IgD-negative memory B cell (primary cell): Measurements from ENCODE around the gene BLOC1S1. TPM values are rescaled to one million over a fixed set of nuclear protein-coding genes. Genes with fewer than 3 reads are reported as not detected.

Experiments
- H3K27ac Mint-ChIP-seq, 3 donors: one replicate each; pipeline ENCODE4 v1.8.0; 2020 to 2022; ENCODE audit warnings: mild to moderate bottlenecking in 3 of 3, mixed read lengths in 3 of 3, moderate library complexity in 1 of 3
- H3K27me3 Mint-ChIP-seq: one replicate; pipeline ENCODE4 v1.8.0; 2021; ENCODE audit warnings: mixed read lengths
- H3K36me3 Mint-ChIP-seq: one replicate; pipeline ENCODE4 v1.8.0; 2020; ENCODE audit warnings: mild to moderate bottlenecking, mixed read lengths
- H3K4me1 Mint-ChIP-seq, 3 donors: one replicate each; pipeline ENCODE4 v1.8.0; 2020 to 2022; ENCODE audit warnings: mixed read lengths in 3 of 3, mild to moderate bottlenecking in 1 of 3
- H3K4me3 Mint-ChIP-seq, 4 donors: one replicate each; pipeline ENCODE4 v1.8.0; 2020 to 2022; ENCODE audit warnings: mild to moderate bottlenecking in 4 of 4, mixed read lengths in 4 of 4, moderate library complexity in 3 of 4
- H3K9me3 Mint-ChIP-seq, 3 donors: one replicate each; pipeline ENCODE4 v1.8.0; 2020 to 2021; ENCODE audit warnings: mixed read lengths in 3 of 3, mild to moderate bottlenecking in 1 of 3
- polyA plus RNA-seq: library from polyadenylated mRNA; unstranded; fragments of 300-500 nt; fragmentation: Illumina TruSeq; gene quantifications from one replicate; pipeline ENCODE4 v1.2.3, GENCODE V29; 2021

Gene BLOC1S1
- polyA plus RNA-seq, 1 donor from 2014 or later, result 174 TPM

DNA sequence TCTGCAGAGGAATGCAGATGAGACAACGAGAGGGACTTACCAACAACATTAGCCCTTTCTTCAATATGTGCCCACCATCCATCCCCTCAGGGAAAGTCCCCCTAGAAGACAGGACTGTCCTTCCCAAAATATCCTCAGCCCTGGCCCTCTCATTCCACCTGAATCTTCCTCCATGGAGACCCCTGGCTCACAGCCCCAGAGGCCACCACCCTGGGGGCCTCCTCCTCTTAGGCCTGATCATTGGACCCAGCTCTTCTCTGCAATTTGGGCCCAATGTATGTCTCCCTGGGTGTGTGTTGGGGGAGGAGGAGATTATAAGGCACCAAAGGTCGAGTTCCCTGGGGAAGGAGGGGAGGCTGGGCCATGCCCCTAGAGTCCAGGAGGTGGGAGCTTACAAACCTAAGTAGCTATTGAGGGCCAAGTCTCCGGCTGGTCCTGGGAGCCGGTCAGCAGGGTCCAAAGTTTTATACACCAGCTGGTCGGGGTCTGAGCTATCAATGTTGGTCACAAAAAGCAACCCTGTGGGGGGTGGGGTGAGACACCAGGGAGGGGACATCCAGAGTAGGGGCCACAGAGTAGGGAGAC is 16.3 kb upstream of the BLOC1S1 start:
- Mint-ChIP-seq H3K4me3 (no peak overlapping the region), H3K9me3 (no peaks in the 10 kb centered on the region), H3K27me3 (peaks cover 2% of the 10 kb centered on the region), H3K4me1 (no peaks in the 10 kb centered on the region), H3K27ac (no peak overlapping the region), H3K36me3 (no peaks in the 10 kb centered on the region)

DNA sequence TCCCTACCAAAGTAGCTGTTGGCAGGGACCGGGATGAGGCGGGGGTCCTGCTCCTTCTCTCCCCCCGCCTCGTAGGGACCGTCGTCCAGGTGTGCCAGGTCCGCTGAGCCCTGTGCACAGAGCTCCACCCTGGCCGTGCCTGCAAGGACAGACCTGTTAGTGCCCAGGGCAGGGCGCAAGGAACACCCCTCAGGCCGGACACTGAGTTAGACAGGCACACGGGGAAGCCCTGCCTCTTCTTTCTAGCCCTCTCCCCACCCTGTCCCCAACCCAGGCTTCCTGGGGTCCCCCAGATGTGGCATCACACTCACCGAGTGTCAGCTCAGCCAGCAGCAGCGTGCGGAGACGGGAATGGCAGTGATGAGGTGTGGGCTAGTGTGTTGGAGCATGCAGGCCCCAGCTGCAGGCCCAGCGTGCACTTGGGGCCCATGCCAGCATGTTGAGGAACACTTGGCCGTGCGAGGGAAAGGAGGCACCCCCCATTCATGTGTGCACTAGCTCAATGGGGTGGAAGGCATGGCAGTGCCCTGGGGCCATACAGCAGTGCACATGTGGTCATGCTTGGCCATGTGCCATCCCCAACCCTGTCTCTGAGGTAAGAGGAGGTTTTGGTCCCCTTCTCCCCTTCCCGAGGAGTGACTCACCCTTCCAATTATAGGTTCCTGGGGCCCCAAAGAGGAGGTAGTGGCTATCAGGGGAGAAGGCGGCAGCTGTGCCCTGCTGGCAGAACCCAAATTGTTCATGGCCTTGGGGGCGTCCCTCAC is 15.4 kb upstream of the BLOC1S1 start:
- Mint-ChIP-seq H3K9me3 (no peaks in the 10 kb centered on the region), H3K4me1 (no peaks in the 10 kb centered on the region), H3K4me3 (no peak overlapping the region), H3K27me3 (peaks cover 2% of the 10 kb centered on the region), H3K36me3 (no peaks in the 10 kb centered on the region), H3K27ac (no peak overlapping the region)

DNA sequence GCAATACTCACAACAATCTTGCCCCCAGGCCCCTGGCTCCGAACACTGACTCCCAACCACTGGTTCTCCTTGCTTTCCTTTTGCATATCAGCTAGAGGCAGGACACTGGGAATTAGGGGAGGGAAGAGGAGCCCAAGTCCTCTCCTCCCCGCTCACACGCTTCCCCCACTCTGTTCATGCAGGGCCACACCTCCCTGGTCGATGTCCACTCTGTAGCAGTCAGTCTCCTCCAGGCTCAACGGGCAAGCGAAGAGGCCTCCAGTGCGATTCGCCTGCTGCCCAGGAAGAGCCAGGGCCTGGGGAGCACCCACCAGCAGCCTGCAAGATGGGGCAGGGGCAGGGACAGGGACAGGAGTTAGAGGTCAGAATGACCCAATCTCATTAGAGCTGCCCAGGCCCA is 13.0 kb upstream of the BLOC1S1 start:
- Mint-ChIP-seq H3K9me3 (no peaks in the 10 kb centered on the region), H3K4me1 (peaks cover 0 to 4% (median 3%) of the 10 kb centered on the region in 3 donors), H3K4me3 (no peak overlapping the region)

DNA sequence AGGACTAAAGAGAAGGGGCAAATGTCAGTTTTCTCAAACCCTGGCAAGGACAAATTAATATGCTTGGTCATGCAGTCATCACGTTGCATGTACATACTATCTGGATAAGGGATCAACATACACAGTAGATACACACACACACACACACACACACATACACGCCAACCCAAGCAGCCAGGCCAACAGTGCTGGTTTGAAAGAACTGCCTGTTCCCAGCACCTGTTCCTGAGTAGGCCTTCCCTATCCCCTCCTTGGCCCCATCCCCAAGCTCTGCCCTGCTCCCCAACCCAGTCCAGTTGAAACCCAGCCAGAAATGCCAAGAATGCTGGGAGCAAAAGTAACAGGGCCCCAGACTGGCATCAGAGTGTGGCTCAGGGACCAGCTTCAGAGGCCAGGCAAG is 12.6 kb upstream of the BLOC1S1 start:
- Mint-ChIP-seq H3K9me3 (no peaks in the 10 kb centered on the region), H3K36me3 (no peaks in the 10 kb centered on the region), H3K27ac (no peak overlapping the region), H3K4me3 (peak overlapping the region in 1 of 4 donors; percentile 12), H3K27me3 (peaks cover 11% of the 10 kb centered on the region), H3K4me1 (peaks cover 0 to 7% (median 6%) of the 10 kb centered on the region in 3 donors)

More for the DNA sequence above, 13.0 kb upstream of the BLOC1S1 start:
- peaks cover 11% of the 10 kb centered on the region for H3K27me3 Mint-ChIP-seq
- no peaks in the 10 kb centered on the region for H3K36me3 Mint-ChIP-seq
- no peak overlapping the region for H3K27ac Mint-ChIP-seq

DNA sequence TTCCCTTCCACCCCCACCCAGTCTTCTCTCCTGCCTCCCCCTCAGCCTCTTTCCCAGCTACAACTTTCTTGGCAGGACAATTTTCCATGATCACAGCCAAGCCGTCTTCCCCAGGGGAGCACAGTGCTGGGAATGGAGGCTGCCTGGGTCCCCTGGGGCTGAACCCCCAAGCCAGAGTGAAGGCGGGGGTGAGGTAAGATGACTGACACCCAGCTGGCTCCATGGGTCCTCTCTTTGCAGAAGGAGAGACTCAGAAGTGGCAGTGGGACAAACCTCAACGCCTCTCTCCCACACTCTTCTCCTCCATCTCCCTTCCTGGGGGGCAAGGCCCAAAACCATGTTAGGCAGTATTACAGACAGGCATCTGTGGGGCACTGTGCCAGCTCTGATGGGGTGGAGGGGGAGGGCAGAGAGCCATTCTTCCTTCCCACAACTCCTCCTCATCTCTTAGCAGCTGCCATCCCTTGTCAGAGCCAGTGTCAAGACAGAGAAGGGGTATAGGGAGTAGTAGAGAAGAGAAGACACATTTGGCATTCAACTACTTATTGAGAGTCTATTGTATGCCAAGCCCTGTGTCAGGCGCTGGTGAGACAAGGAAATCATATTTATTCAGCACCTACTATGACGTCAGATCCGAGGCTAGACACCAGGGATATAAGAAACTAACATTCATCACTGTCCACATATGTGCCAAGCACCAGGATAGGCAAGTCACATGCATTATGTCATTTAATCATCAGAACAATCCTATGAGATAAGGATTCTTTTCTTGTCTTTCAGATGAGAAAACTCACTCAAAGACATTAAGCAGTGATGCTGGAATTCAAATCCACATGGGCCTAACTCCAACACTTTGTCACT is 11.7 kb upstream of the BLOC1S1 start:
- H3K27ac Mint-ChIP-seq, result no peak overlapping the region
- no peaks in the 10 kb centered on the region for H3K36me3 Mint-ChIP-seq
- no peaks in the 10 kb centered on the region for H3K9me3 Mint-ChIP-seq
- H3K4me3 Mint-ChIP-seq, result no peak overlapping the region
- peaks cover 0 to 16% (median 12%) of the 10 kb centered on the region in 3 donors for H3K4me1 Mint-ChIP-seq
- H3K27me3 Mint-ChIP-seq, result peaks cover 15% of the 10 kb centered on the region

DNA sequence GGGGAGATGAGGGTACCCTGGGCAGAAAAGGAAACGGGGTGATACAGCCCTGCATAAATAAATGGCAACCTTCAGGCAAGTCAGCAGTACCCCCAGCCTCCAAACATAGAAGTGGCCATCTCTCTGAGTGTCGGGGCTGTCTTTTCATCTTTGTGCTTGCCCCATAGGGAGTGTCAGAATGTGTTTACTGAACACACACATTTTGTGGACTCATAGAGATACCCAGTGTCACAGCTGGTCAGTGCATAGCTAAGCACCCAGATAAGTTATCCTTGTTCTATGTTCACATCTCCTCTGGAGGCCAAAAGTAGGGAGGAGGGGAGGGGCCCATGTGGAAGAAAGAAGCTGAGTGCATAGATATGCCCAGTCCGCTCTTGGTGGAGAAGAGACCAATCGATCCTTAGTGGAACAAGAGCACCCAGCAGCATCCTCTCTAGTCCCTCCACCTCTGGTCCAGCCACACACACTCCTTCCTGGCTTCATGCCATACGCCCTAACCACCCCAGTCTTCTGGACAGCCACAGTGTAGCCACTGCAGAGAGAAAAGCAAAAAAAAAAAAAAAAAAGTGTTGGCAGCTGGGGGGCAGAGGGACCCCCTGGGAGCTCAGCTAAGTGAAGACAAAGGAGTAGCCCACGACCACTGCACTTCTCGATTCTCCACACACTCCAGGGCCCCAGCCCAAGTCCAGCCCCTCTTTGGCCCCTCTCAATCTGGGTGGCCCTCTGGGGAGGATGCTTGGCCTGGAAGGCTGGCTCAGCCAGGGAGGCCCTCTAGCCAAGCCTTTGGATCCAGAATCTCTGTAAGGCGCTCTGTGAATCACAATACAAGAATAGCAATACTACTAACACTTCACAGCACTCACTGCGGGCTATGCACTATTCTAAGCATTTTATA is 10.8 kb upstream of the BLOC1S1 start:
- H3K4me1 Mint-ChIP-seq, result peaks cover 0 to 18% (median 12%) of the 10 kb centered on the region in 3 donors
- peak overlapping the region in 1 of 4 donors; percentile 43 for H3K4me3 Mint-ChIP-seq
- H3K27ac Mint-ChIP-seq, result no peak overlapping the region
- no peaks in the 10 kb centered on the region for H3K36me3 Mint-ChIP-seq
- peaks cover 13% of the 10 kb centered on the region for H3K27me3 Mint-ChIP-seq
- no peaks in the 10 kb centered on the region for H3K9me3 Mint-ChIP-seq

DNA sequence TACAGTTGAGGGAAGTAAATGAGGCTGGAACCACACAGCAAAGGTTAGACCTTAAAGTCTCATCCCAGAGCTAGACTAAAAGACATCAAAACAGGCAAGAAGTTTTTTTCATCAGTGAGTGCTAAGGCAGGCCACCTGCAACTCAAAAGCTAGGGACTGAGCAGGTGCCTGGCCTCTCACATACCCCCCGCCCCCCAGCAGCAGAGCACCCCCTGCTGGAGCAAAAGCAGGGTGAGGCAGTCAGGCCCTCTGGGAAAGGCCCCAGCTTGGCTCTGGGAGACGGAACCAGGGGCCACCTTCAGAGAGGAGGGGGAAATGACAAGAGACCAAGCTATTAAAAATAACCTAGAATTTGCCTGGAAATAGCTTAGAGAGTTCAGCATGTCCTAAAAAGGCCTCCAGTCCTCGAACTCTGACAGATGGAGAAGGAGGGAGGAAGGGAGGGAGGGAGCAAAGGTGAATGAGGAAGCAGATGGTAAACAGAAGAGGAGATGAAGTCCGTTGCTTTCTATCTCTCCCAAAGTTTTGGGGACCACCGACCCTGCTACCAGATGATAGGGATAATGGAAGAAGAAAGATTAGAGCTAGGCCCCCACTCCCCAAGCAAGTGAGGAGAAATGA is 10.0 kb upstream of the BLOC1S1 start:
- Mint-ChIP-seq H3K4me1 (peaks cover 0 to 18% (median 12%) of the 10 kb centered on the region in 3 donors), H3K9me3 (no peaks in the 10 kb centered on the region), H3K27me3 (peaks cover 13% of the 10 kb centered on the region), H3K27ac (no peak overlapping the region), H3K4me3 (peak overlapping the region in 2 of 4 donors; percentile 43 to 55), H3K36me3 (no peaks in the 10 kb centered on the region)

DNA sequence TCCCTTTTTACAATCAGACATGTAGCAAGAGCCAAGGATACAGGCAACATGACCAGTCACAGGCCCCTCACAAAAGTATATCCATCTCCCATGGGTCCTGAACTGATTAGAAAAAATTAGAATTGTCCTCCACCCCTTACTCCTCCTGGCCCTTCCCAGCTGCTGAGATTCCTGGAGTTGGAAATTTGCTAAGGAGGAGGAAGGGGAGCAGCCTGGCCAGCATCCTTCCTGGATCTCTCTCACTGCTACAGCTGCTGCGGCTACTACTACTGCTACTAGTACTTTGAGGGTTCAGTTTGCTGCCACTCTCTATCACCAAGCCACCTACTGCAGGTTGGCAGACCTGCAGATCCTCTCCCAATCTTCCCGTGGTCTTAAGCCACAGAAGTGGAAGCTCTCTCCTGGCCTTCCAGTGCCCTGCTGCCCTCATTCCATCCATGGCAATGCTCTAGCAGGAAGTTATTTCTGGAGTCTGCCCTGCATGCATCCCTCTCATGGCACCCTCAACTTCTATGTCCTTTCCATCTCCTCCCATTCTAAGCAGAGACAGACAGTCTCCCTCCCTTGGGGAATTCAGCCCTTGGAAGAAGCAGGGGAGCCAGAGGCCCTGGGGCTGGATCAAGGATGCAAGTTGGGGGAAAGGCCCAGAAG is 9.2 kb upstream of the BLOC1S1 start:
- no peaks in the 10 kb centered on the region for H3K9me3 Mint-ChIP-seq
- peaks cover 13% of the 10 kb centered on the region for H3K27me3 Mint-ChIP-seq
- no peaks in the 10 kb centered on the region for H3K36me3 Mint-ChIP-seq
- peaks cover 0 to 18% (median 12%) of the 10 kb centered on the region in 3 donors for H3K4me1 Mint-ChIP-seq
- no peak overlapping the region for H3K27ac Mint-ChIP-seq
- H3K4me3 Mint-ChIP-seq, result peak overlapping the region in 3 of 4 donors; percentile 55 to 86 (median 84)

DNA sequence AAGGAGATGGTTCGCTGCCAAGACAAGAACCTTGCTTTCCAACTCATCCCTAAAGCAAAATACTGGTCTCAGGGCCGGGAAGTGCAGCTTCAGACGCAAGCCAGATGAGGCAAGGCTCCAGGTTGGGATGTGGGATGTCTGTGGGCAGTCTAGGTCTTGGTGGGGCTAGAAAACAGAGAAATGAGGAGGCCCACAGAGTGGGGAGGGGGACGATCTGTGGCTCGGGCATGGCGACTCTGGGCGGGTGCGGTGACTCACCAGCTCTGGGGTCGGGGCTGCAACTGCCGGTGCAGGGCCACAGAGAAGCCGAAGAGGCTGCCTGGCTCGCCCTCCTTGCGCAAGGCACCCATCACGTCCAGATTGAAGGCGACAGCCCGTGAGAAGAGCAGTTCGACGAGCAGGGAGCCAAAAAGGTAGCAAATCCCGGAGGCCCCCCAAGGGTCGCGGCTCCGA is 8.6 kb upstream of the BLOC1S1 start:
- Mint-ChIP-seq H3K4me1 (peaks cover 0 to 18% (median 12%) of the 10 kb centered on the region in 3 donors), H3K36me3 (no peaks in the 10 kb centered on the region), H3K9me3 (no peaks in the 10 kb centered on the region), H3K4me3 (peak overlapping the region; percentile 55 to 86 (median 84)), H3K27me3 (peaks cover 13% of the 10 kb centered on the region), H3K27ac (no peak overlapping the region)

DNA sequence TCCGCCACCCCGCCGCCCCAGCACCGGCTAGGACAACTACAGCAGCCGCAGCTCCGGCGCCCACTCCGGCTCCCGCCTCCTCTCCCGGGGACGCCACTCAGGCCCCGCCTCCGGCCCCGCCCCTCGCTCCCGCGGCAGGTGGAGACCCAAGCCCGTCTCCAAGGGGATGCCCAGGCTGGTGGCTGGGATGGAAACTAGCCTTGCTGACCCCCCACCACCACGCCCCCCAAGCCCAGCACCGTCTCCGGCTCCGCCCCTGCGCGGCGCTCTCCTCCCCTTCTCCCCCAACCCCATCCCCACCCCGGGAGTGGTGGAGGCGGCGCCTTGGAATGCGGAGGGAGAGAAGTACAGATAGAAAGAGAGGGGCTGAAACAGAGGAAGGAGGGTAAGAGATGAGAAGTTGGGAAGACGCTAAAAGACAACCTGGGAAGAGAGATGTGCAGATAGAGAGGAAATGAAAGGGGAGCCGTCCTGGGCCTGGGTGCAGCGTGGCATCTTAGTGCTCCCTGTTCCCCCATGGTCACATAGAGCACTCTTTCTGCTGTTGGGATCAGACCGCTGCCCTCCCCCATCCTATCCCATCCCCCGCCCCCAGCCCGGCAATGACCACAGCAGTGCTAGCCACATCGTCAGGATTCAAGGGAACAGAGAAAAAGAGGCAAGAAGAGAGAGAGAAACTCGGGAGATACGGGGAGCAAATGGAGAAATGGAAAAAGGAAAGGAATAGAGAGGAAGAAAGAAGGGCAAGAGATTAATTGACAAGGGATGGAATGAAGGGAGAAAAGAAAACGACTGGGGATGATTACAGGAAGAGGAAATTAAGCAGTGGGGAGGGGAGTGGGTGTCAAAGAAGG is 7.8 kb upstream of the BLOC1S1 start, which contains the start of gene ITGA7:
ITGA7 (minus strand) TSS at position 64 of the 854 bp plus-strand sequence. CDS start 222 bp downstream, outside the sequence.
- H3K4me3 Mint-ChIP-seq, result peak within 1 kb of the TSS; percentile 55 to 94 (median 90)
- peak within 1 kb of the TSS in 1 of 3 donors; percentile 53 for H3K27ac Mint-ChIP-seq
- peaks cover 0 to 19% (median 12%) of the 10 kb centered on the region in 3 donors for H3K4me1 Mint-ChIP-seq
- no peaks in the 10 kb centered on the region for H3K9me3 Mint-ChIP-seq
- H3K27me3 Mint-ChIP-seq, result peaks cover 13% of the 10 kb centered on the region
- no peaks in the 10 kb centered on the region for H3K36me3 Mint-ChIP-seq

DNA sequence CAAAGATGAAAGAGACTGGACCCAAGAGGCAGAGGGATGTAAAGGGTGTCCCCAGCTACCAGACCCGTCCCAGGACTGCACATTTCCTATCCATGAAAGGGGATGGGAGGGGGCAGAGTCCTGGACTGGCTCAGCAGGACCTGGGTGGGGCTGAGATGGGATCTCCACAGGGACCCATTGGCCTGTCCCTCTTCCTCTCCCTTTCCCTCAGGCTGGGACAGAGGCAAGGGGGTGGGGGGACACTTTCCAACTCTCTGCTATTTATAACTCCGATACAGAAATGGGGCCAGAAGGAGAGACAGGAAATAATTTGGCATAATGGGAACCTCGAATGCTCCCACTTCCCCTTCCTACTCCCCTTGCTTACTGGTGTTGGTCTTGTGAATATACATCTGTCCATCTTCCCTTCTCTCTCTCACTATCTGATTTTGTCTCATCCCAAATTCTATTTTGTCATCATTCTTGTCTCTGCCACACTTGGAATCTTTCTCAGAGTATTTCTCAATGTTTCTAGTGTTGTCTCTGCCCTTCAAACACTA is 7.1 kb upstream of the BLOC1S1 start:
- Mint-ChIP-seq H3K36me3 (no peaks in the 10 kb centered on the region), H3K27ac (no peak overlapping the region), H3K9me3 (no peaks in the 10 kb centered on the region), H3K27me3 (peaks cover 13% of the 10 kb centered on the region), H3K4me1 (peaks cover 0 to 19% (median 12%) of the 10 kb centered on the region in 3 donors), H3K4me3 (peak overlapping the region; percentile 44 to 94 (median 74))

DNA sequence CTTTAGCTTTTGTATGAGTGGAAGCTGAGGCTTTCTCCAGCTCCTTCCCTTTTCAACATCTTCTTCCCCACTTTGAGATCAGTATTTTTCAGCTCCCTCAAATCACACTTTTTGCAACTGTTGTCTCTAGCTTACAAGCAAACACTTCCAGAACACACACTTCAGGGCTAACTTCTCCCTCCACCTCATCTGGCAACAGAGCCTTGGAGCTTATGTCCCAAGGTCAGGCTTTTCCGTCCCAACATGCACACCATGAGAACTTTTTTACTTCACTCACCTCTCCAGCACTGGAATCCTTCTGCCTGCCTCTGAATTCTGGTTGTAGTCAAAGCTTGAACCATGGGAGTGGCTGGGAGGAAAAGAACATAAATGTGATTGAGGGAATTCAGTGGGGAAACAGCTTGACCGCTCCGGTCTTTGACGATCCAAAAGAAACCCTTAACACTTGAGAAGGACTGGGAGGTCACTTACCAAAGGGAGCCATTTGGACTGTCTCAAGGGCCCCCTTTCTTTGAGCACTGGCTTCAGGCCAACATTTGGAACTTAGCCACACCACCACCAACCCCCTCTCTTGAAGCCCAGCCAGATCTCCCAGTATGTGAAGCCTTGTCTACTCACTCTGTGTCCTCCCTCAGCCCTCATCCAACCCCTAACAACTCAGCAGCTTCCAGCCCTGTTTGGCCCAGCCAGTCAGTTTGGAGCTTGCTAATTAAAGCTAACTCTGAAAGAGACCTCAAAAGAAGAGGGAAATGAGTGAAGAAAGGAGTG is 3.9 kb upstream of the BLOC1S1 start:
- Mint-ChIP-seq H3K9me3 (no peaks in the 10 kb centered on the region), H3K4me3 (peak overlapping the region in 1 of 4 donors; percentile 24), H3K27me3 (peaks cover 9% of the 10 kb centered on the region), H3K36me3 (no peaks in the 10 kb centered on the region), H3K27ac (no peak overlapping the region), H3K4me1 (peaks cover 15 to 21% (median 20%) of the 10 kb centered on the region in 3 donors)
